ENCODE measurements around the gene TLE5. TPM values are rescaled to one million over a fixed set of nuclear protein-coding genes. Genes with fewer than 3 reads are reported as not detected.

The TLE5 gene
- total and polyA plus RNA-seq, 9 of the 15 experiments (the other 6 are each of a cell fraction or from before 2014, with no cell fraction given), result 2.0 to 347 (median 235) TPM

DNA sequence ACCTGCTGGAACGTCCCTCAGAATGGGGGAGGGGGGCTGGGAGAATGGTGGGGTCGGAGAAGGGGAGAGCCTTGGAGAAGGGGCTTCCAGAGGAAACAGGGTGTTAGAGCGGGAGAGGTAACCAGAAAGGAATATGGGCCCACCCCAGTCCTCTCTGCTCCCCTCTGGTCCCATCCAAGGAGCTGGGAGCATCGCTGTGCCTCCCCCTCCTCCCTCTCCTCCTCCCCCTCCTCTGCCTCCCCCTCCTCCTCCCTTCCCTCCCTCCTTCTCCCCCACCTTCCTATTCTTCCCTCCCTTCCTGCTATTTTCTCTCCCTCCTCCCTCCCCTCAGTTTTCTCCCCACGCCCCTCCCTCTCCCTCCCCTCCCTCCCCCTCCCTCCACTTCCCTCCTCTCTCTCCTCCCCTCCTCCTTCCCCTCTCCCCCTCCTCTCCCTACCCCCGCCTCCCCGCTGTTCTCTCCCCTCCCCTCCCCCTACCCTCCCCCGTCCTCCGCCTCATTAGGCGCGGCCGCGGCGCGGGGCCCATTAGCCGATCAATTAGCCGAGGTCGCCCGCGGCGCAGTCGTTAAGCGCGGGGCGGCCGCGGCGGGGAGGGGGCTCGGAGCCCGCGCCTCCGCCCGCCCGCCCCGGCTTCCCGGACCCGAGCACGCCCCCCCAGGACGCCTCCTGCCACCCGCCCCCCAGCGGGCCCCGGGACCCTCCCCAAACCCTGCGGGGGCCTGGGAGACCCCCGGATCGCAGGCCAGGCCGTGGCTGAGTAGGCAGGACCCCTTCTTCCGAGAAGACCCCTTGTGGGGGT lies 15.4 kb downstream of the TLE5 start (continued):
- TF ChIP-seq, protein P1, sequence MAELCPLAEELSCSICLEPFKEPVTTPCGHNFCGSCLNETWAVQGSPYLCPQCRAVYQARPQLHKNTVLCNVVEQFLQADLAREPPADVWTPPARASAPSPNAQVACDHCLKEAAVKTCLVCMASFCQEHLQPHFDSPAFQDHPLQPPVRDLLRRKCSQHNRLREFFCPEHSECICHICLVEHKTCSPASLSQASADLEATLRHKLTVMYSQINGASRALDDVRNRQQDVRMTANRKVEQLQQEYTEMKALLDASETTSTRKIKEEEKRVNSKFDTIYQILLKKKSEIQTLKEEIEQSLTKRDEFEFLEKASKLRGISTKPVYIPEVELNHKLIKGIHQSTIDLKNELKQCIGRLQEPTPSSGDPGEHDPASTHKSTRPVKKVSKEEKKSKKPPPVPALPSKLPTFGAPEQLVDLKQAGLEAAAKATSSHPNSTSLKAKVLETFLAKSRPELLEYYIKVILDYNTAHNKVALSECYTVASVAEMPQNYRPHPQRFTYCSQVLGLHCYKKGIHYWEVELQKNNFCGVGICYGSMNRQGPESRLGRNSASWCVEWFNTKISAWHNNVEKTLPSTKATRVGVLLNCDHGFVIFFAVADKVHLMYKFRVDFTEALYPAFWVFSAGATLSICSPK (IDR thresholded peaks at IDR 0.05; ENCODE audit: borderline replicate concordance), result no peak
- TF ChIP-seq ZNF253 (CRISPR knock-in tag; conservative IDR thresholded peaks at IDR 0.05), result no peak
- TF ChIP-seq ZBTB17 (CRISPR knock-in tag; IDR thresholded peaks at IDR 0.05), result no peak
- TF ChIP-seq KDM1A (IDR thresholded peaks at IDR 0.05), result peak in 1 of 2 experiments; percentile 38; a peak in 1 of 4 replicates
- no peak for TF ChIP-seq ZNF589 (CRISPR knock-in tag; IDR thresholded peaks at IDR 0.05; ENCODE audit: low read depth)
- TF ChIP-seq SREBF2 (CRISPR knock-in tag; IDR thresholded peaks at IDR 0.05), result no peak
- TF ChIP-seq POLR2G (IDR thresholded peaks at IDR 0.05; ENCODE audit: low read depth, low read length), result peak; percentile 54
- no peak for TF ChIP-seq NUFIP1 (IDR thresholded peaks at IDR 0.05; ENCODE audit: partially characterized antibody)
- TF ChIP-seq RHOXF2B (CRISPR knock-in tag; conservative IDR thresholded peaks at IDR 0.05), result no peak
- no peak for TF ChIP-seq LARP7 (IDR thresholded peaks at IDR 0.05)
- TF ChIP-seq, protein P2, sequence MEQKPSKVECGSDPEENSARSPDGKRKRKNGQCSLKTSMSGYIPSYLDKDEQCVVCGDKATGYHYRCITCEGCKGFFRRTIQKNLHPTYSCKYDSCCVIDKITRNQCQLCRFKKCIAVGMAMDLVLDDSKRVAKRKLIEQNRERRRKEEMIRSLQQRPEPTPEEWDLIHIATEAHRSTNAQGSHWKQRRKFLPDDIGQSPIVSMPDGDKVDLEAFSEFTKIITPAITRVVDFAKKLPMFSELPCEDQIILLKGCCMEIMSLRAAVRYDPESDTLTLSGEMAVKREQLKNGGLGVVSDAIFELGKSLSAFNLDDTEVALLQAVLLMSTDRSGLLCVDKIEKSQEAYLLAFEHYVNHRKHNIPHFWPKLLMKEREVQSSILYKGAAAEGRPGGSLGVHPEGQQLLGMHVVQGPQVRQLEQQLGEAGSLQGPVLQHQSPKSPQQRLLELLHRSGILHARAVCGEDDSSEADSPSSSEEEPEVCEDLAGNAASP (IDR thresholded peaks at IDR 0.05), result no peak
- no peak for TF ChIP-seq BACH1 (tag; IDR thresholded peaks at IDR 0.05)
- no peak for TF ChIP-seq ZNF239 (CRISPR knock-in tag; IDR thresholded peaks at IDR 0.05)
- no peak for TF ChIP-seq HMG20A (CRISPR knock-in tag; conservative IDR thresholded peaks at IDR 0.05)
- TF ChIP-seq SMARCA5 (IDR thresholded peaks at IDR 0.05), result no peak
- TF ChIP-seq, protein P3, sequence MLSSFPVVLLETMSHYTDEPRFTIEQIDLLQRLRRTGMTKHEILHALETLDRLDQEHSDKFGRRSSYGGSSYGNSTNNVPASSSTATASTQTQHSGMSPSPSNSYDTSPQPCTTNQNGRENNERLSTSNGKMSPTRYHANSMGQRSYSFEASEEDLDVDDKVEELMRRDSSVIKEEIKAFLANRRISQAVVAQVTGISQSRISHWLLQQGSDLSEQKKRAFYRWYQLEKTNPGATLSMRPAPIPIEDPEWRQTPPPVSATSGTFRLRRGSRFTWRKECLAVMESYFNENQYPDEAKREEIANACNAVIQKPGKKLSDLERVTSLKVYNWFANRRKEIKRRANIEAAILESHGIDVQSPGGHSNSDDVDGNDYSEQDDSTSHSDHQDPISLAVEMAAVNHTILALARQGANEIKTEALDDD (IDR thresholded peaks at IDR 0.05), result no peak
- TF ChIP-seq, protein P4, sequence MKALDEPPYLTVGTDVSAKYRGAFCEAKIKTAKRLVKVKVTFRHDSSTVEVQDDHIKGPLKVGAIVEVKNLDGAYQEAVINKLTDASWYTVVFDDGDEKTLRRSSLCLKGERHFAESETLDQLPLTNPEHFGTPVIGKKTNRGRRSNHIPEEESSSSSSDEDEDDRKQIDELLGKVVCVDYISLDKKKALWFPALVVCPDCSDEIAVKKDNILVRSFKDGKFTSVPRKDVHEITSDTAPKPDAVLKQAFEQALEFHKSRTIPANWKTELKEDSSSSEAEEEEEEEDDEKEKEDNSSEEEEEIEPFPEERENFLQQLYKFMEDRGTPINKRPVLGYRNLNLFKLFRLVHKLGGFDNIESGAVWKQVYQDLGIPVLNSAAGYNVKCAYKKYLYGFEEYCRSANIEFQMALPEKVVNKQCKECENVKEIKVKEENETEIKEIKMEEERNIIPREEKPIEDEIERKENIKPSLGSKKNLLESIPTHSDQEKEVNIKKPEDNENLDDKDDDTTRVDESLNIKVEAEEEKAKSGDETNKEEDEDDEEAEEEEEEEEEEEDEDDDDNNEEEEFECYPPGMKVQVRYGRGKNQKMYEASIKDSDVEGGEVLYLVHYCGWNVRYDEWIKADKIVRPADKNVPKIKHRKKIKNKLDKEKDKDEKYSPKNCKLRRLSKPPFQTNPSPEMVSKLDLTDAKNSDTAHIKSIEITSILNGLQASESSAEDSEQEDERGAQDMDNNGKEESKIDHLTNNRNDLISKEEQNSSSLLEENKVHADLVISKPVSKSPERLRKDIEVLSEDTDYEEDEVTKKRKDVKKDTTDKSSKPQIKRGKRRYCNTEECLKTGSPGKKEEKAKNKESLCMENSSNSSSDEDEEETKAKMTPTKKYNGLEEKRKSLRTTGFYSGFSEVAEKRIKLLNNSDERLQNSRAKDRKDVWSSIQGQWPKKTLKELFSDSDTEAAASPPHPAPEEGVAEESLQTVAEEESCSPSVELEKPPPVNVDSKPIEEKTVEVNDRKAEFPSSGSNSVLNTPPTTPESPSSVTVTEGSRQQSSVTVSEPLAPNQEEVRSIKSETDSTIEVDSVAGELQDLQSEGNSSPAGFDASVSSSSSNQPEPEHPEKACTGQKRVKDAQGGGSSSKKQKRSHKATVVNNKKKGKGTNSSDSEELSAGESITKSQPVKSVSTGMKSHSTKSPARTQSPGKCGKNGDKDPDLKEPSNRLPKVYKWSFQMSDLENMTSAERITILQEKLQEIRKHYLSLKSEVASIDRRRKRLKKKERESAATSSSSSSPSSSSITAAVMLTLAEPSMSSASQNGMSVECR (CRISPR knock-in tag; IDR thresholded peaks at IDR 0.05), result no peak
- TF ChIP-seq GTF2F1 (IDR thresholded peaks at IDR 0.05; ENCODE audit: low read depth, low read length), result no peak
- no peak for TF ChIP-seq TARDBP (IDR thresholded peaks at IDR 0.05)
- no peak for TF ChIP-seq ZFP30 (CRISPR knock-in tag; IDR thresholded peaks at IDR 0.05; ENCODE audit: borderline replicate concordance)

All from K562 (cell line).